Measurements from ENCODE around the gene CMTM1. TPM values are rescaled to one million over a fixed set of nuclear protein-coding genes. Genes with fewer than 3 reads are reported as not detected.

Gene CMTM1
- total RNA-seq, 1 experiment from 2014 or later, result 5.2 TPM

DNA sequence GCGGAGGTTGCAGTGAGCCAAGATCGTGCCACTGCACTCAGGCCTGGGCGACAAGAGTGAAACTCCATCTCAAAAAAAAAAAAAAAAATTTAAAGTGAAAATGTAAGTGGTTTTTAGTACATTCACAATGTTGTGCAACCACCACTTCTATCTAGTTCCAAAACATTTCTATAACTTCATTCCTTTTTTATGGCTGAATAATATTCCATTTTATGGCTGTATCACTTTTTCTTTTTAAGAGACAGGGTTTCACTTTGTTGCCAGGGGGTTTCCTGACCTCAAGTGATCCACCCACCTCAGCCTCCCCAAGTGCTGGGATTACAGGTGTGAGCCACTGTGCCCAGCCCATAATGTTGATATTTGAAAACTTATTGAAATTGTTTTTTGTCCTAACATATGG is 26.6 kb downstream of the CMTM1 start:
- BruUV-seq (replicated peaks), result no TSS peak
- no peak overlapping the region for H3K4me3 ChIP-seq (replicated peaks in 1 of 2; ENCODE audit: low read depth in 1 of 2, low read length in 2 of 2)
- no peaks in the 10 kb centered on the region for H3K79me2 ChIP-seq (ENCODE audit: insufficient read depth, low read length)
- no peaks in the 10 kb centered on the region for H3K27me3 ChIP-seq (ENCODE audit: insufficient read depth, low read length)
- H3K27ac ChIP-seq (ENCODE audit: low read depth, low read length), result no peak overlapping the region
- no peak overlapping the region for H3K9ac ChIP-seq (ENCODE audit: low read length)
- H3K9me3 ChIP-seq (ENCODE audit: control insufficient read depth in 1 of 2, insufficient read depth in 1 of 2, low read depth in 1 of 2, low read length in 2 of 2), result no peaks in the 10 kb centered on the region
- H2AFZ ChIP-seq (ENCODE audit: low read depth, low read length, poor library complexity, severe bottlenecking), result no peak overlapping the region
- no peaks in the 10 kb centered on the region for H4K20me1 ChIP-seq (ENCODE audit: insufficient read depth)
- ChIA-PET RAD21 (ENCODE audit: low non-redundant PET in 1 of 2, low total read pairs in 2 of 2, uncharacterized antibody in 2 of 2, unreplicated experiment in 2 of 2) (no interaction called here), POLR2A (no interaction called here), CTCF (no interaction called here)
- no peak for DNase-seq (ENCODE audit: low read depth, low spot score)
- H3K4me1 ChIP-seq (ENCODE audit: control insufficient read depth in 1 of 2, insufficient read depth in 2 of 2, low read length in 2 of 2), result no peaks in the 10 kb centered on the region
- intact Hi-C loops (cut with micrococcal nuclease), result no loop called here
- no peak for ATAC-seq
- no peaks in the 10 kb centered on the region for H3K9me2 ChIP-seq (ENCODE audit: insufficient read depth)
- H3K4me2 ChIP-seq (ENCODE audit: low read length), result no peak overlapping the region
- TF ChIP-seq TCF7L2 (IDR thresholded peaks at IDR 0.05; ENCODE audit: borderline replicate concordance, extremely low read depth, insufficient read depth, insufficient read length) (no peak), ZNF274 (IDR thresholded peaks at IDR 0.05; ENCODE audit: low read depth, low read length) (no peak), POLR2A (IDR thresholded peaks at IDR 0.05; ENCODE audit: borderline replicate concordance, extremely low read depth, insufficient read depth, insufficient read length) (no peak), CBX3 (IDR thresholded peaks at IDR 0.05; ENCODE audit: low read depth) (no peak), ELF1 (IDR thresholded peaks at IDR 0.05; ENCODE audit: borderline replicate concordance, low read depth) (no peak), SRF (IDR thresholded peaks at IDR 0.05; ENCODE audit: low read depth) (no peak), YY1 (IDR thresholded peaks at IDR 0.05; ENCODE audit: extremely low read depth, insufficient replicate concordance, low read depth, low read length) (no peak), ZFX (IDR thresholded peaks at IDR 0.05) (no peak), SIN3A (IDR thresholded peaks at IDR 0.05; ENCODE audit: low read depth) (no peak), FOSL1 (IDR thresholded peaks at IDR 0.05; ENCODE audit: low read depth) (no peak), EZH2phosphoT487 (IDR thresholded peaks at IDR 0.05; ENCODE audit: borderline replicate concordance) (no peak), POLR2AphosphoS5 (IDR thresholded peaks at IDR 0.05; ENCODE audit: low read depth, low read length) (no peak), CEBPB (IDR thresholded peaks at IDR 0.05; ENCODE audit: low read depth) (no peak)
- TF ChIP-seq, protein P1, sequence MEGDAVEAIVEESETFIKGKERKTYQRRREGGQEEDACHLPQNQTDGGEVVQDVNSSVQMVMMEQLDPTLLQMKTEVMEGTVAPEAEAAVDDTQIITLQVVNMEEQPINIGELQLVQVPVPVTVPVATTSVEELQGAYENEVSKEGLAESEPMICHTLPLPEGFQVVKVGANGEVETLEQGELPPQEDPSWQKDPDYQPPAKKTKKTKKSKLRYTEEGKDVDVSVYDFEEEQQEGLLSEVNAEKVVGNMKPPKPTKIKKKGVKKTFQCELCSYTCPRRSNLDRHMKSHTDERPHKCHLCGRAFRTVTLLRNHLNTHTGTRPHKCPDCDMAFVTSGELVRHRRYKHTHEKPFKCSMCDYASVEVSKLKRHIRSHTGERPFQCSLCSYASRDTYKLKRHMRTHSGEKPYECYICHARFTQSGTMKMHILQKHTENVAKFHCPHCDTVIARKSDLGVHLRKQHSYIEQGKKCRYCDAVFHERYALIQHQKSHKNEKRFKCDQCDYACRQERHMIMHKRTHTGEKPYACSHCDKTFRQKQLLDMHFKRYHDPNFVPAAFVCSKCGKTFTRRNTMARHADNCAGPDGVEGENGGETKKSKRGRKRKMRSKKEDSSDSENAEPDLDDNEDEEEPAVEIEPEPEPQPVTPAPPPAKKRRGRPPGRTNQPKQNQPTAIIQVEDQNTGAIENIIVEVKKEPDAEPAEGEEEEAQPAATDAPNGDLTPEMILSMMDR (IDR thresholded peaks at IDR 0.05 in 2 of 3, conservative IDR thresholded peaks at IDR 0.05 in 1 of 3; ENCODE audit: borderline replicate concordance in 1 of 3, insufficient read depth in 1 of 3, low read depth in 2 of 3, low read length in 2 of 3), result no peak
- TF ChIP-seq, protein P2, sequence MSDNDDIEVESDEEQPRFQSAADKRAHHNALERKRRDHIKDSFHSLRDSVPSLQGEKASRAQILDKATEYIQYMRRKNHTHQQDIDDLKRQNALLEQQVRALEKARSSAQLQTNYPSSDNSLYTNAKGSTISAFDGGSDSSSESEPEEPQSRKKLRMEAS (IDR thresholded peaks at IDR 0.05), result no peak
- TF ChIP-seq, protein P3, sequence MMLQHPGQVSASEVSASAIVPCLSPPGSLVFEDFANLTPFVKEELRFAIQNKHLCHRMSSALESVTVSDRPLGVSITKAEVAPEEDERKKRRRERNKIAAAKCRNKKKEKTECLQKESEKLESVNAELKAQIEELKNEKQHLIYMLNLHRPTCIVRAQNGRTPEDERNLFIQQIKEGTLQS (IDR thresholded peaks at IDR 0.05), result no peak
- TF ChIP-seq, protein P4, sequence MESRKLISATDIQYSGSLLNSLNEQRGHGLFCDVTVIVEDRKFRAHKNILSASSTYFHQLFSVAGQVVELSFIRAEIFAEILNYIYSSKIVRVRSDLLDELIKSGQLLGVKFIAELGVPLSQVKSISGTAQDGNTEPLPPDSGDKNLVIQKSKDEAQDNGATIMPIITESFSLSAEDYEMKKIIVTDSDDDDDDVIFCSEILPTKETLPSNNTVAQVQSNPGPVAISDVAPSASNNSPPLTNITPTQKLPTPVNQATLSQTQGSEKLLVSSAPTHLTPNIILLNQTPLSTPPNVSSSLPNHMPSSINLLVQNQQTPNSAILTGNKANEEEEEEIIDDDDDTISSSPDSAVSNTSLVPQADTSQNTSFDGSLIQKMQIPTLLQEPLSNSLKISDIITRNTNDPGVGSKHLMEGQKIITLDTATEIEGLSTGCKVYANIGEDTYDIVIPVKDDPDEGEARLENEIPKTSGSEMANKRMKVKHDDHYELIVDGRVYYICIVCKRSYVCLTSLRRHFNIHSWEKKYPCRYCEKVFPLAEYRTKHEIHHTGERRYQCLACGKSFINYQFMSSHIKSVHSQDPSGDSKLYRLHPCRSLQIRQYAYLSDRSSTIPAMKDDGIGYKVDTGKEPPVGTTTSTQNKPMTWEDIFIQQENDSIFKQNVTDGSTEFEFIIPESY (IDR thresholded peaks at IDR 0.05; ENCODE audit: extremely low read depth, insufficient replicate concordance, low read length), result no peak
- TF ChIP-seq, protein P5, sequence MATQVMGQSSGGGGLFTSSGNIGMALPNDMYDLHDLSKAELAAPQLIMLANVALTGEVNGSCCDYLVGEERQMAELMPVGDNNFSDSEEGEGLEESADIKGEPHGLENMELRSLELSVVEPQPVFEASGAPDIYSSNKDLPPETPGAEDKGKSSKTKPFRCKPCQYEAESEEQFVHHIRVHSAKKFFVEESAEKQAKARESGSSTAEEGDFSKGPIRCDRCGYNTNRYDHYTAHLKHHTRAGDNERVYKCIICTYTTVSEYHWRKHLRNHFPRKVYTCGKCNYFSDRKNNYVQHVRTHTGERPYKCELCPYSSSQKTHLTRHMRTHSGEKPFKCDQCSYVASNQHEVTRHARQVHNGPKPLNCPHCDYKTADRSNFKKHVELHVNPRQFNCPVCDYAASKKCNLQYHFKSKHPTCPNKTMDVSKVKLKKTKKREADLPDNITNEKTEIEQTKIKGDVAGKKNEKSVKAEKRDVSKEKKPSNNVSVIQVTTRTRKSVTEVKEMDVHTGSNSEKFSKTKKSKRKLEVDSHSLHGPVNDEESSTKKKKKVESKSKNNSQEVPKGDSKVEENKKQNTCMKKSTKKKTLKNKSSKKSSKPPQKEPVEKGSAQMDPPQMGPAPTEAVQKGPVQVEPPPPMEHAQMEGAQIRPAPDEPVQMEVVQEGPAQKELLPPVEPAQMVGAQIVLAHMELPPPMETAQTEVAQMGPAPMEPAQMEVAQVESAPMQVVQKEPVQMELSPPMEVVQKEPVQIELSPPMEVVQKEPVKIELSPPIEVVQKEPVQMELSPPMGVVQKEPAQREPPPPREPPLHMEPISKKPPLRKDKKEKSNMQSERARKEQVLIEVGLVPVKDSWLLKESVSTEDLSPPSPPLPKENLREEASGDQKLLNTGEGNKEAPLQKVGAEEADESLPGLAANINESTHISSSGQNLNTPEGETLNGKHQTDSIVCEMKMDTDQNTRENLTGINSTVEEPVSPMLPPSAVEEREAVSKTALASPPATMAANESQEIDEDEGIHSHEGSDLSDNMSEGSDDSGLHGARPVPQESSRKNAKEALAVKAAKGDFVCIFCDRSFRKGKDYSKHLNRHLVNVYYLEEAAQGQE (IDR thresholded peaks at IDR 0.05; ENCODE audit: low read depth), result no peak
- no peaks in the 10 kb centered on the region for H3K36me3 ChIP-seq (ENCODE audit: control insufficient read depth in 1 of 2, insufficient read depth in 2 of 2, low read length in 2 of 2)
